ENCODE data around the gene SMYD3. TPM values are rescaled to one million over a fixed set of nuclear protein-coding genes. Genes with fewer than 3 reads are reported as not detected.

SMYD3 gene
- total RNA-seq, 1 donor from 2014 or later, result 24.2 TPM

GRCh38 chr1:245931450-245931849, 575.6 kb downstream of the SMYD3 start:
- Mint-ChIP-seq H3K4me3 (no peak overlapping the region), H3K4me1 (no peaks in the 10 kb centered on the region), H3K27me3 (ENCODE audit: low read depth) (no peaks in the 10 kb centered on the region), H3K36me3 (ENCODE audit: low read depth) (no peaks in the 10 kb centered on the region), H3K9me3 (no peaks in the 10 kb centered on the region), H3K27ac (ENCODE audit: unreplicated experiment) (no peak overlapping the region)
- TF ChIP-seq, protein P1, sequence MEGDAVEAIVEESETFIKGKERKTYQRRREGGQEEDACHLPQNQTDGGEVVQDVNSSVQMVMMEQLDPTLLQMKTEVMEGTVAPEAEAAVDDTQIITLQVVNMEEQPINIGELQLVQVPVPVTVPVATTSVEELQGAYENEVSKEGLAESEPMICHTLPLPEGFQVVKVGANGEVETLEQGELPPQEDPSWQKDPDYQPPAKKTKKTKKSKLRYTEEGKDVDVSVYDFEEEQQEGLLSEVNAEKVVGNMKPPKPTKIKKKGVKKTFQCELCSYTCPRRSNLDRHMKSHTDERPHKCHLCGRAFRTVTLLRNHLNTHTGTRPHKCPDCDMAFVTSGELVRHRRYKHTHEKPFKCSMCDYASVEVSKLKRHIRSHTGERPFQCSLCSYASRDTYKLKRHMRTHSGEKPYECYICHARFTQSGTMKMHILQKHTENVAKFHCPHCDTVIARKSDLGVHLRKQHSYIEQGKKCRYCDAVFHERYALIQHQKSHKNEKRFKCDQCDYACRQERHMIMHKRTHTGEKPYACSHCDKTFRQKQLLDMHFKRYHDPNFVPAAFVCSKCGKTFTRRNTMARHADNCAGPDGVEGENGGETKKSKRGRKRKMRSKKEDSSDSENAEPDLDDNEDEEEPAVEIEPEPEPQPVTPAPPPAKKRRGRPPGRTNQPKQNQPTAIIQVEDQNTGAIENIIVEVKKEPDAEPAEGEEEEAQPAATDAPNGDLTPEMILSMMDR (conservative IDR thresholded peaks at IDR 0.05), result no peak
- no peak for DNase-seq (ENCODE audit: low read depth, low spot score)

GRCh38 chr1:245929224-245929623, 577.9 kb downstream of the SMYD3 start:
- Mint-ChIP-seq H3K4me1 (no peaks in the 10 kb centered on the region), H3K27ac (ENCODE audit: unreplicated experiment) (no peak overlapping the region), H3K36me3 (ENCODE audit: low read depth) (no peaks in the 10 kb centered on the region), H3K9me3 (no peaks in the 10 kb centered on the region), H3K4me3 (no peak overlapping the region), H3K27me3 (ENCODE audit: low read depth) (no peaks in the 10 kb centered on the region)
- TF ChIP-seq, protein P1 (conservative IDR thresholded peaks at IDR 0.05), result no peak
- no peak for DNase-seq (ENCODE audit: low read depth, low spot score)

- no peak overlapping the region for H3K4me3 Mint-ChIP-seq
- peaks cover 7% of the 10 kb centered on the region for H3K36me3 Mint-ChIP-seq (ENCODE audit: low read depth)
- H3K27ac Mint-ChIP-seq (ENCODE audit: unreplicated experiment), result no peak overlapping the region
- H3K4me1 Mint-ChIP-seq, result no peaks in the 10 kb centered on the region
- H3K9me3 Mint-ChIP-seq, result no peaks in the 10 kb centered on the region
- DNase-seq (ENCODE audit: low read depth, low spot score), result no peak
- no peaks in the 10 kb centered on the region for H3K27me3 Mint-ChIP-seq (ENCODE audit: low read depth)
- TF ChIP-seq, protein P1 (conservative IDR thresholded peaks at IDR 0.05), result no peak
These were observed 580.2 kb downstream of the SMYD3 start for GRCh38 chr1:245926888-245927287.

- Mint-ChIP-seq H3K4me1 (no peaks in the 10 kb centered on the region), H3K27me3 (ENCODE audit: low read depth) (no peaks in the 10 kb centered on the region), H3K9me3 (peaks cover 7% of the 10 kb centered on the region), H3K27ac (ENCODE audit: unreplicated experiment) (no peak overlapping the region), H3K4me3 (no peak overlapping the region), H3K36me3 (ENCODE audit: low read depth) (peaks cover 10% of the 10 kb centered on the region)
- TF ChIP-seq, protein P1 (conservative IDR thresholded peaks at IDR 0.05), result no peak
- DNase-seq (ENCODE audit: low read depth, low spot score), result no peak
These were observed 583.9 kb downstream of the SMYD3 start for GRCh38 chr1:245923215-245923614.

- Mint-ChIP-seq H3K4me3 (no peak overlapping the region), H3K27ac (ENCODE audit: unreplicated experiment) (no peak overlapping the region), H3K4me1 (no peaks in the 10 kb centered on the region), H3K27me3 (ENCODE audit: low read depth) (no peaks in the 10 kb centered on the region), H3K9me3 (peaks cover 7% of the 10 kb centered on the region), H3K36me3 (ENCODE audit: low read depth) (peaks cover 10% of the 10 kb centered on the region)
- no peak for DNase-seq (ENCODE audit: low read depth, low spot score)
- TF ChIP-seq, protein P1 (conservative IDR thresholded peaks at IDR 0.05), result no peak
These were observed 585.7 kb downstream of the SMYD3 start for GRCh38 chr1:245921417-245921816.

DNA sequence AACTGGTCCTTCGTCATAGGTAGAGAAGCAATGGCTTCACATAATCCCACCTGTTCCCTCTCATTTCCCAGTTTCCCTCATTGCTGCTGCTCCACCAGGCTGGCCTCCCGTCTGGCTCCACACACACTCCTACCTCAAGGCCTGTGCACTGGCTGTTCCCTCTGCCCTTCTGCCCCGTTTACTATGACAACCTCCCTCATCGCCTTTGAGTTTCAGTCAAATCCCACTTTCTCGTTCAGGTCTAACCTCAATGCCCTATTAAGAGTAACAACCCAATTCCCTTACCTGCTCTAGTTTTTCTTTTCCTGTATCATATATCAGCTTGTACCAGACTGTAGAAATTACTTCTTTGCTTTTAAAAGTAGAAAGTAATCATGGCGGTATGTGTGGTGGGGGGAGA, 589.7 kb downstream of the SMYD3 start:
- Mint-ChIP-seq H3K27ac (ENCODE audit: unreplicated experiment) (no peak overlapping the region), H3K4me3 (no peak overlapping the region), H3K9me3 (peaks cover 10% of the 10 kb centered on the region), H3K36me3 (ENCODE audit: low read depth) (peaks cover 12% of the 10 kb centered on the region), H3K4me1 (no peaks in the 10 kb centered on the region), H3K27me3 (ENCODE audit: low read depth) (no peaks in the 10 kb centered on the region)
- TF ChIP-seq, protein P1 (conservative IDR thresholded peaks at IDR 0.05), result no peak
- DNase-seq (ENCODE audit: low read depth, low spot score), result no peak
